A549 treated with ZK216348 at 1 μM for 4 hours (cell line): ENCODE measurements around the gene BIRC7. TPM values are rescaled to one million over a fixed set of nuclear protein-coding genes. Genes with fewer than 3 reads are reported as not detected.

Experiments used
- total RNA-seq: library from RNA; stranded (reverse); fragments of 200-300 nt; extraction: Qiagen RNA extraction; gene quantifications from 5 replicates; pipeline ENCODE4 v1.2.3, GENCODE V29; 2022; ENCODE audit warnings: low read depth

BIRC7 gene, protein sequence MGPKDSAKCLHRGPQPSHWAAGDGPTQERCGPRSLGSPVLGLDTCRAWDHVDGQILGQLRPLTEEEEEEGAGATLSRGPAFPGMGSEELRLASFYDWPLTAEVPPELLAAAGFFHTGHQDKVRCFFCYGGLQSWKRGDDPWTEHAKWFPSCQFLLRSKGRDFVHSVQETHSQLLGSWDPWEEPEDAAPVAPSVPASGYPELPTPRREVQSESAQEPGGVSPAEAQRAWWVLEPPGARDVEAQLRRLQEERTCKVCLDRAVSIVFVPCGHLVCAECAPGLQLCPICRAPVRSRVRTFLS
- 0.99 to 3.7 TPM (median 2.6 TPM) in 5 replicates for total RNA-seq

GRCh38 chr20:63235399-63235983, at the start of gene BIRC7:
TSS of gene BIRC7 (plus strand) at chr20:63235905. CDS start at chr20:63236097, 192 bp downstream.

DNA sequence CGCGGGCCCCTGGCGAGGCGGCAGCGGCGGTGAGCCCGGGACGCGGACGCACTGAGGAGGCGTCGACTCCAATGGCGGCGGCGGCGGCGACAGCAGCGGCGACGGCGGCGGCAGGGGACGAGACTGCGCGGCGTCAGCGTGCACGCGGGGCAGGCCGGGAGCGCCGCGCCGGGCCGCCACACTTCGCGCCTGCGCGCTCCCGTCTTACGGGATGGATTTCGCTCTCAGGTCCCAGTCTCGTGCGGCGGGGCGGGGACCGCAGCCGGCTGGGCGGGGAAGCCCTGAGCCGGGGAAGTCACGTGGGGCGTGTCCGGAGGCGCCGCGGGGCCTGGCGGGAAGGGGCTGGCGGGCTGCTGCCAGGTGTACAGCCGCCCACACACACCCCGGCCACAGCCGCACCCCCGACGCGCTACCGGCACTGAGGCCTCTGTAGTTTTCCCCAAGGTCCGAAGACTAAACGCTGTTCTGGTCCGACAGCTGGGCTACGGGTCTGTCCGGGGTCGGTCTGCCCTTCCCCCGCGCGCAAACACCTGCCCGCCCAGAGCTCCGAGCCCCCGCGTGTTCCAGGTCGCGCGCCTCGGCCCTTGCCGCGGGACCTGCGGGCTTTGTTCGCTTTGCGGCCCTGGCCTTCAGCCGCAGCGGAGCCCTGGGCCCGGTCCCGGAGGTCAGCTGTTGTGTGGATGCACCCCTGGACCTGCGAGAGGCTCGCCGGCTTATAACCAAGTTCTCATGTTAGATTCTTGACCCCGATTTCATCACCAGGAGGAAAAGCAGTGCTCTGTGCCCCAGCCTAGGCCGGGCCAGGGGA, 19.5 kb upstream of the BIRC7 start, which contains the start of gene YTHDF1:
Gene YTHDF1 (minus strand): TSS at position 91 of the 808 bp plus-strand sequence. CDS start 239 bp downstream, outside the sequence.

GRCh38 chr20:63254232-63254605, 18.5 kb downstream of the BIRC7 start, which contains the start of gene NKAIN4:
TSS of gene NKAIN4 (minus strand) at chr20:63254463. CDS start at chr20:63254450, 13 bp downstream.

GRCh38 chr20:63272105-63273058, 36.7 kb downstream of the BIRC7 start, which contains the start of gene ARFGAP1:
TSS of gene ARFGAP1 (plus strand) at chr20:63272813. CDS start at chr20:63275581, 2,768 bp downstream.

Other genes with a start within 250 kb of the BIRC7 start
- gene BHLHE23, start 228.9 kb upstream of the BIRC7 start, total RNA-seq: not detected in 5 replicates
- gene YTHDF1, start 19.8 kb upstream of the BIRC7 start, total RNA-seq: 41.4 to 55.7 TPM (median 51.0 TPM) in 5 replicates
- 4.6 to 8.9 TPM (median 5.2 TPM) in 5 replicates for gene NKAIN4, start 18.6 kb downstream of the BIRC7 start, total RNA-seq
- 40.7 to 94.2 TPM (median 79.4 TPM) in 5 replicates for gene ARFGAP1, start 36.9 kb downstream of the BIRC7 start, total RNA-seq
- 0.47 to 1.3 TPM (median 0.83 TPM) in 5 replicates for gene COL20A1, start 57.3 kb downstream of the BIRC7 start, total RNA-seq
- 0.06 to 0.63 TPM (median 0.45 TPM) in 5 replicates for gene CHRNA4, start 125.4 kb downstream of the BIRC7 start, total RNA-seq
- 0.39 to 0.87 TPM (median 0.57 TPM) in 5 replicates for gene KCNQ2, start 236.8 kb downstream of the BIRC7 start, total RNA-seq